A549 (cell line): ENCODE data around the gene SLC2A6. TPM values are rescaled to one million over a fixed set of nuclear protein-coding genes. Genes with fewer than 3 reads are reported as not detected.
A peak's percentile ranks its signal among the peaks of the same experiment; 100 is the strongest.

Experiments
- ATAC-seq, 2 experiments: fragments of 200-7000 bp in 1 of 2; fragments of >200 bp in 1 of 2; cut with Nextera tagmentation in 1 of 2; cut with Tn5 transposase in 1 of 2; 3 replicates each; pipeline versions ENCODE4 v1.8.0 to v1.9.1; 2018 to 2020; ENCODE audit warnings: mild to moderate bottlenecking in 1 of 2, moderate library complexity in 1 of 2
- CTCF ChIA-PET: fragments of 300-600 bp; sonication (Branson Sonifier 250); formaldehyde crosslinking; extraction: SDS; loops from one replicate; lab custom pipeline; 2021; ENCODE audit warnings: antibody characterized with exemption, inconsistent platforms; lab: Yijun Ruan, JAX
- POLR2A ChIA-PET: fragments of 350-600 bp; formaldehyde crosslinking; extraction: SDS; loops from one replicate; lab custom pipeline; 2021; ENCODE audit warnings: antibody characterized with exemption, inconsistent platforms; lab: Yijun Ruan, JAX
- DNase-seq, 2 experiments: peaks; one replicate each; pipeline versions ENCODE4 v3.0.0 to v3.0.0-alpha.2; 2011 to 2016; ENCODE audit warnings: low read depth in 1 of 2, low spot score in 1 of 2
- FAIRE-seq: peaks from 2 replicates; lab custom pipeline; 2011; peaks lifted over from hg19 to GRCh38; lab: Jason Lieb, UNC
- H3K27ac ChIP-seq, 2 experiments: fragments of >200 bp; sonication (Bioruptor Twin); formaldehyde crosslinking; 3 replicates each; pipeline ENCODE4 v1.5.1; 2016 to 2017
- H3K4me1 ChIP-seq: fragments of >200 bp; sonication (Bioruptor Twin); formaldehyde crosslinking; 3 replicates; pipeline ENCODE4 v1.6.1; 2016
- H3K4me2 ChIP-seq: fragments of >200 bp; sonication (Bioruptor Twin); formaldehyde crosslinking; 3 replicates; pipeline ENCODE4 v1.6.1; 2016
- H3K4me3 ChIP-seq: fragments of >200 bp; sonication (Bioruptor Twin); formaldehyde crosslinking; 3 replicates; pipeline ENCODE4 v1.5.1; 2016
- H3K9me3 ChIP-seq: fragments of >200 bp; sonication (Bioruptor Twin); formaldehyde crosslinking; 3 replicates; pipeline ENCODE4 v1.6.1; 2016
- BHLHE40 ChIP-seq: IDR thresholded peaks from 2 replicates; pipeline ENCODE4 v1.6.1; 2012; ENCODE audit warnings: low read depth, low read length, inconsistent platforms
- CBX8 ChIP-seq: fragments of 200-600 bp; sonication (generic); IDR thresholded peaks from 2 replicates; pipeline ENCODE4 v1.6.1; 2016
- CHD2 ChIP-seq: fragments of 150-350 bp; IDR thresholded peaks from 2 replicates; pipeline ENCODE4 v1.6.1; 2014; ENCODE audit warnings: low read length; ENCODE audit not compliant: partially characterized antibody
- CHD4 ChIP-seq: fragments of 200-600 bp; sonication (generic); IDR thresholded peaks from 2 replicates; pipeline ENCODE4 v1.6.1; 2016; ENCODE audit warnings: antibody characterized with exemption, mild to moderate bottlenecking, borderline replicate concordance
- EHF ChIP-seq: fragments of 250-450 bp; sonication (Bioruptor Pico); IDR thresholded peaks from 2 replicates; pipeline ENCODE4 v1.5.0; 2020; ENCODE audit warnings: mild to moderate bottlenecking
- EHMT2 ChIP-seq: fragments of 200-600 bp; sonication (generic); IDR thresholded peaks from 2 replicates; pipeline ENCODE4 v1.6.1; 2016; ENCODE audit warnings: antibody characterized with exemption, low read depth, mild to moderate bottlenecking, moderate library complexity
- JUNB ChIP-seq: fragments of >200 bp; sonication (Bioruptor Twin); formaldehyde crosslinking; IDR thresholded peaks from 2 replicates; pipeline ENCODE4 v1.6.1; 2016
- KDM5A ChIP-seq: fragments of 200-600 bp; sonication (generic); IDR thresholded peaks from 2 replicates; pipeline ENCODE4 v1.6.1; 2016; ENCODE audit warnings: antibody characterized with exemption, mild to moderate bottlenecking
- MAZ ChIP-seq: fragments of 150-350 bp; IDR thresholded peaks from 2 replicates; pipeline ENCODE4 v1.6.1; 2014; ENCODE audit warnings: antibody characterized with exemption, low read depth, low read length, borderline replicate concordance
- MYC ChIP-seq: IDR thresholded peaks from 2 replicates; pipeline ENCODE4 v1.6.1; 2012; ENCODE audit warnings: mild to moderate bottlenecking, inconsistent platforms, low read length, improper control_type of control experiment, borderline replicate concordance
- NR3C1 ChIP-seq: fragments of >200 bp; sonication (Bioruptor Twin); formaldehyde crosslinking; IDR thresholded peaks from 3 replicates; pipeline ENCODE4 v1.6.1; 2017
- PHF8 ChIP-seq: fragments of 200-600 bp; sonication (generic); IDR thresholded peaks from 2 replicates; pipeline ENCODE4 v1.6.1; 2016; ENCODE audit warnings: low read depth, mild to moderate bottlenecking, antibody characterized with exemption, moderate library complexity, borderline replicate concordance
- RAD21 ChIP-seq, 2 experiments: fragments of >200 bp in 1 of 2; sonication (Bioruptor Twin) in 1 of 2; formaldehyde crosslinking in 1 of 2; IDR thresholded peaks in 1 of 2; conservative IDR thresholded peaks in 1 of 2; 2 replicates in 1 of 2; 3 replicates in 1 of 2; pipeline ENCODE4 v1.6.1; 2012 to 2018; ENCODE audit warnings: inconsistent platforms in 1 of 2
- ZFP36 ChIP-seq: fragments of 450-650 bp; IDR thresholded peaks from 2 replicates; pipeline ENCODE4 v1.6.1; 2014; ENCODE audit warnings: borderline replicate concordance; ENCODE audit not compliant: partially characterized antibody
- ZNF302 ChIP-seq: fragments of 250-450 bp; sonication (Bioruptor Pico); IDR thresholded peaks from 2 replicates; pipeline ENCODE4 v1.9.0; 2021; ENCODE audit warnings: inconsistent platforms, mild to moderate bottlenecking, moderate library complexity
- WGBS: methylation state at CpG from one replicate; pipeline ENCODE4 v1.1.6; 2017; ENCODE audit errors: missing lambda C conversion rate; 5-methylcytosine and 5-hydroxymethylcytosine counted together
- polyA plus RNA-seq, 4 experiments: library from polyadenylated mRNA; depleted of rRNA in 3 of 4; stranded (reverse); fragments of >200 nt; fragmentation: RNase III in 1 of 4; extraction: RNeasy Plus Mini Kit Qiagen cat#74134 plus additional on column Dnase treatment in 1 of 4; gene quantifications; 2 replicates in 3 of 4; 3 replicates in 1 of 4; pipeline ENCODE4 v1.2.3, GENCODE V29; 2011 to 2017
- TF ChIP-seq, protein P1 (sequence below): IDR thresholded peaks from 2 replicates; pipeline ENCODE4 v1.6.1; 2012
- TF ChIP-seq, protein P2 (sequence below): fragments of 250-450 bp; sonication (Bioruptor Pico); IDR thresholded peaks from 2 replicates; pipeline ENCODE4 v1.5.0; 2020; ENCODE audit warnings: low read depth, mild to moderate bottlenecking, moderate library complexity
- TF ChIP-seq, protein P3 (sequence below): fragments of >200 bp; sonication (Bioruptor Twin); formaldehyde crosslinking; IDR thresholded peaks from 3 replicates; pipeline ENCODE4 v1.5.1; 2016
- TF ChIP-seq, protein P4 (sequence below): fragments of 250-450 bp; sonication (Bioruptor Pico); IDR thresholded peaks from 2 replicates; pipeline ENCODE4 v1.5.0; 2021; ENCODE audit warnings: mild to moderate bottlenecking, moderate library complexity, borderline replicate concordance
- TF ChIP-seq, protein P5 (sequence below): IDR thresholded peaks from 2 replicates; pipeline ENCODE4 v1.6.1; 2012; ENCODE audit warnings: low read depth, borderline replicate concordance

The SLC2A6 gene
- polyA plus RNA-seq, 2 of the 4 experiments (the other 2 are of a cell fraction) = 3.7 to 20.5 TPM

DNA sequence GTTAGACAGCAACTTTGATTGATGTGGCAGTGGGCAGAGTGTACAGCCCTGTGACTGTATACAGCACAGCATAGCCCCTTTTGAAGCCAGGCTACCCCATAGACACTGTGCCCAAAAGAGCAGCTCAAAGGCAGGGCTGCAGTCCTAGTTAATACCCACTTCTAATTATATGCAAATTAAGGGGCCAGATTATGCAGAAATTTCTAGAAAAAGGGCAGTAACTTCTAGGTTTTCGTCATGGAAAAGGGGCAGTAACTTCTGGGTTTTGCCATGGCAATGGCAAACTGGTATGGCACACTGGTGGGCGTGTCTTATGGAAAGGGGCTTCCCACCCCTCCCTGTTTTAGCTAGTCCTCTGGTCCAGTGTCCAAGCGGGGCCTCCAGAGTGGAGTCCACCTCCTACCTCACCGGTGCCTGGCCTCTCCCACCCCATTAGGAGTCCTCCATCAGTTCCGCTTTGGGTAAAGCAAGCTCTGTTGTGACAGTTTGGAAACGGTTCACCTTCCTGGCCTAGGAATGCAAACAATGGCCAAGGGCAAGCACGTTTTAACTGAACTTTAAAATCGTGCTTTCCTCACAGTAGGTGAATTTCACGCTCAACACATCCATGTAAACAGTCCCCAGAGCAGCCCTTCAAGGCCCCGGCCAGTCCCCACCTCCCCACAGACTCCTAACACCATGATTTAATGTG is 51.1 kb downstream of the SLC2A6 start:
- H3K4me3 ChIP-seq = peak overlapping the region; percentile 46
- H3K4me2 ChIP-seq = peak overlapping the region; percentile 89
- FAIRE-seq = no peak
- WGBS = 42% methylated on average over 10 of the region's 10 CpGs
- CTCF ChIA-PET = interaction anchor here (0.6 to 2.3 kb wide), 6 partner anchors 9 to 86 kb away, joined by 3 to 9 read pairs (median 4); no protein-coding TSS in a partner anchor
- DNase-seq = no peak
- no peak for ATAC-seq
- H3K4me1 ChIP-seq = peaks cover 6% of the 10 kb centered on the region; the same call in 1 of the 3 replicates
- H3K27ac ChIP-seq = peak overlapping the region in 1 of 2 experiments; percentile 82; a peak in 4 of 6 replicates
- POLR2A ChIA-PET = no interaction called here
- no peaks in the 10 kb centered on the region for H3K9me3 ChIP-seq
- no peak for TF ChIP-seq RAD21 (conservative IDR thresholded peaks at IDR 0.05 in 1 of 2, IDR thresholded peaks at IDR 0.05 in 1 of 2)
- TF ChIP-seq ZFP36 = no peak
- no peak for TF ChIP-seq JUNB
- TF ChIP-seq, protein P1, sequence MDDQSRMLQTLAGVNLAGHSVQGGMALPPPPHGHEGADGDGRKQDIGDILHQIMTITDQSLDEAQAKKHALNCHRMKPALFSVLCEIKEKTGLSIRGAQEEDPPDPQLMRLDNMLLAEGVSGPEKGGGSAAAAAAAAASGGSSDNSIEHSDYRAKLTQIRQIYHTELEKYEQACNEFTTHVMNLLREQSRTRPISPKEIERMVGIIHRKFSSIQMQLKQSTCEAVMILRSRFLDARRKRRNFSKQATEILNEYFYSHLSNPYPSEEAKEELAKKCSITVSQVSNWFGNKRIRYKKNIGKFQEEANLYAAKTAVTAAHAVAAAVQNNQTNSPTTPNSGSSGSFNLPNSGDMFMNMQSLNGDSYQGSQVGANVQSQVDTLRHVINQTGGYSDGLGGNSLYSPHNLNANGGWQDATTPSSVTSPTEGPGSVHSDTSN = no peak
- TF ChIP-seq, protein P2, sequence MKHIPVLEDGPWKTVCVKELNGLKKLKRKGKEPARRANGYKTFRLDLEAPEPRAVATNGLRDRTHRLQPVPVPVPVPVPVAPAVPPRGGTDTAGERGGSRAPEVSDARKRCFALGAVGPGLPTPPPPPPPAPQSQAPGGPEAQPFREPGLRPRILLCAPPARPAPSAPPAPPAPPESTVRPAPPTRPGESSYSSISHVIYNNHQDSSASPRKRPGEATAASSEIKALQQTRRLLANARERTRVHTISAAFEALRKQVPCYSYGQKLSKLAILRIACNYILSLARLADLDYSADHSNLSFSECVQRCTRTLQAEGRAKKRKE = no peak
- no peak for TF ChIP-seq CHD4
- TF ChIP-seq MAZ = no peak
- no peak for TF ChIP-seq CHD2
- TF ChIP-seq ZNF302 (CRISPR knock-in tag) = no peak
- TF ChIP-seq, protein P3, sequence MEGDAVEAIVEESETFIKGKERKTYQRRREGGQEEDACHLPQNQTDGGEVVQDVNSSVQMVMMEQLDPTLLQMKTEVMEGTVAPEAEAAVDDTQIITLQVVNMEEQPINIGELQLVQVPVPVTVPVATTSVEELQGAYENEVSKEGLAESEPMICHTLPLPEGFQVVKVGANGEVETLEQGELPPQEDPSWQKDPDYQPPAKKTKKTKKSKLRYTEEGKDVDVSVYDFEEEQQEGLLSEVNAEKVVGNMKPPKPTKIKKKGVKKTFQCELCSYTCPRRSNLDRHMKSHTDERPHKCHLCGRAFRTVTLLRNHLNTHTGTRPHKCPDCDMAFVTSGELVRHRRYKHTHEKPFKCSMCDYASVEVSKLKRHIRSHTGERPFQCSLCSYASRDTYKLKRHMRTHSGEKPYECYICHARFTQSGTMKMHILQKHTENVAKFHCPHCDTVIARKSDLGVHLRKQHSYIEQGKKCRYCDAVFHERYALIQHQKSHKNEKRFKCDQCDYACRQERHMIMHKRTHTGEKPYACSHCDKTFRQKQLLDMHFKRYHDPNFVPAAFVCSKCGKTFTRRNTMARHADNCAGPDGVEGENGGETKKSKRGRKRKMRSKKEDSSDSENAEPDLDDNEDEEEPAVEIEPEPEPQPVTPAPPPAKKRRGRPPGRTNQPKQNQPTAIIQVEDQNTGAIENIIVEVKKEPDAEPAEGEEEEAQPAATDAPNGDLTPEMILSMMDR = no peak
- no peak for TF ChIP-seq EHMT2
- TF ChIP-seq, protein P4, sequence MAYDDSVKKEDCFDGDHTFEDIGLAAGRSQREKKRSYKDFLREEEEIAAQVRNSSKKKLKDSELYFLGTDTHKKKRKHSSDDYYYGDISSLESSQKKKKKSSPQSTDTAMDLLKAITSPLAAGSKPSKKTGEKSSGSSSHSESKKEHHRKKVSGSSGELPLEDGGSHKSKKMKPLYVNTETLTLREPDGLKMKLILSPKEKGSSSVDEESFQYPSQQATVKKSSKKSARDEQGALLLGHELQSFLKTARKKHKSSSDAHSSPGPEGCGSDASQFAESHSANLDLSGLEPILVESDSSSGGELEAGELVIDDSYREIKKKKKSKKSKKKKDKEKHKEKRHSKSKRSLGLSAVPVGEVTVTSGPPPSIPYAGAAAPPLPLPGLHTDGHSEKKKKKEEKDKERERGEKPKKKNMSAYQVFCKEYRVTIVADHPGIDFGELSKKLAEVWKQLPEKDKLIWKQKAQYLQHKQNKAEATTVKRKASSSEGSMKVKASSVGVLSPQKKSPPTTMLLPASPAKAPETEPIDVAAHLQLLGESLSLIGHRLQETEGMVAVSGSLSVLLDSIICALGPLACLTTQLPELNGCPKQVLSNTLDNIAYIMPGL = no peak
- TF ChIP-seq, protein P5, sequence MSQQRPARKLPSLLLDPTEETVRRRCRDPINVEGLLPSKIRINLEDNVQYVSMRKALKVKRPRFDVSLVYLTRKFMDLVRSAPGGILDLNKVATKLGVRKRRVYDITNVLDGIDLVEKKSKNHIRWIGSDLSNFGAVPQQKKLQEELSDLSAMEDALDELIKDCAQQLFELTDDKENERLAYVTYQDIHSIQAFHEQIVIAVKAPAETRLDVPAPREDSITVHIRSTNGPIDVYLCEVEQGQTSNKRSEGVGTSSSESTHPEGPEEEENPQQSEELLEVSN = no peak
- TF ChIP-seq EHF (CRISPR knock-in tag) = no peak
- TF ChIP-seq MYC = no peak
- TF ChIP-seq BHLHE40 = no peak
- TF ChIP-seq KDM5A = no peak
- no peak for TF ChIP-seq NR3C1
- no peak for TF ChIP-seq PHF8
- TF ChIP-seq CBX8 = no peak
